NK-92 (cell line): ENCODE measurements around the gene GATC.

Experiments used
- DNase-seq: peaks from one replicate; lab custom pipeline; 2025; ENCODE audit not compliant: unreplicated experiment; lab: John Stamatoyannopoulos, UW

The GATC gene

GRCh38 chr12:120445911-120446843 is at the start of gene GATC, which contains the start of gene TRIAP1:
GATC (plus strand) TSS chr12:120446444; CDS start chr12:120446481, 37 bp downstream.
TRIAP1 (minus strand) TSS chr12:120446384; CDS start chr12:120446372, 12 bp downstream.
- DNase-seq: peak; percentile 61

- DNase-seq: no peak
These were observed 48.3 kb upstream of the GATC start for GRCh38 chr12:120397824-120398540.

DNA sequence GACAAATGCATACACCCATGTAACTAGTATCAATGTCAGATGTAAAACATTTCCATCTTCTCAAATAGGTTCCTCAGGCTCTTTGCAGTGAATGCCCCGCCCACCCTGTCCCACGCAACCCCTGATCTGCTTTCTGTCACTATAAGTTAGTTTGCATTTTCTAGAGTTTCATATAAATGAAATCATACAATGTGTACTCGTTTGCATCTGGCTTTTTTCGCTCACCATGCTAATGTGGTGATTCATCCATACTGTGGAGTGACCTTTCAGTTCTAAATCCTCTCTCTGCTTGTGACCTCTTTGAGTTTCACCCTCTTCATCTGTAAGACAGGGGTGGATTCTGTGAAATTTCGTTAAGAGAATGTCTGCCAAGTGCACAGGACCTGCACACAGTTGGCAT is 46.7 kb upstream of the GATC start:
- no peak for DNase-seq

DNA sequence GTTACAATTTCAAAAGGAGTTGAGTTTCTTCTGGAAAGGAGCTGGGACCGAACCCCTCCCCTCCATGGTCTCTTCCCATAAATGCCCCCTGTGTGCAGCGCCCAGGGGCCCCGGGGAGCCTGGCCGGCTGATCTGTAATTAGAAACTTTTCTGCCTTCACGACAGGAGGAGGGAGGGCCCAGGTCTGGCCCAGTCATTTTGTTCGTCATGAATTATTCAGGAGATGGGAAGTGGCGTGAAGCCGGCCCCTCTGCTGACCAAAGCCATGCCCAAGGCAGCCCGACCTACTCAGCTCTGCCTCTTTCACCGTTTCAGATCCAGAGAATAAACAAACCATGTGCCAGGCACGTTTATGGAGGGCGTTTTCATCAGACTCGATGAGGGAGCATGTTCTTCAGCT is 44.0 kb upstream of the GATC start:
- DNase-seq: no peak

DNA sequence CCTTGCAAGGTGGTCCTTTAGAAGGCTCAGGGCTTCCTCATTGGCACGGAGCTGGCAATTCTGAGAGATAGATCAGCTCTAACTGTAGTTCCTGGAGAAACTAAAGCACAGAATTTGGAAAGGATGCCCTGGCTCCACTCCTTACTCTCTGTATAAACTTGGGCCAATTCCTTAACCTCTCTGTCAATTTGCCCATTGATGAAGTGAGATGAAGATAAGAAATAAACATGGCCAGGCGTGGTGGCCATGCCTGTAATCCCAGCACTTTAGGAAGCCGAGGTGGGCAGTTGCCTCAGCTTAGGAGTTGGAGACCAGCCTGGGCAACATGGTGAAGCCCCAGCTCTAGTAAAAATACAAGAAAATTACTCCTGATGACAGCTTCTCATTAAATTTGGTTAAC is 42.4 kb upstream of the GATC start:
- DNase-seq: no peak

DNA sequence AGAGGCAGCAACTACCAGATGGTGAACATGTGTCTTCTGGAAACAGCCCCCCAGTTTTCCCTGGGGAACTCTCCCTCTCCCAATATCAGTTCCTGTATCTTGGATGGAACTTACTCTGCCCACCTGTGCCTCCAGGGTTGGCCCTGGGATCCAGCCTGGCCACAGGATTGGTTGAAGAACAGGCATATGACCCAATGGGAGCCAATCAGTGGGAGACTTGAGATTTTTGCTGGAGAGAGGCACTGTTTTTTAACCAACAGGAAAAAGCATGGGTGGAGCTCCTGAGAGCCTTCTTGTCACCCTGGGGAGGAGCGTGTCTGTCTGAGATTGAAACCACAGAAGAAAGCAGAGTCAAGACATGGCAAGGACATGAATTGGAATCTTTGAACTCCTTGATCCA is 42.0 kb upstream of the GATC start:
- no peak for DNase-seq

GRCh38 chr12:120406069-120406468 is 40.2 kb upstream of the GATC start:
- DNase-seq: no peak

GRCh38 chr12:120406553-120406952 is 39.7 kb upstream of the GATC start:
- DNase-seq: no peak

DNA sequence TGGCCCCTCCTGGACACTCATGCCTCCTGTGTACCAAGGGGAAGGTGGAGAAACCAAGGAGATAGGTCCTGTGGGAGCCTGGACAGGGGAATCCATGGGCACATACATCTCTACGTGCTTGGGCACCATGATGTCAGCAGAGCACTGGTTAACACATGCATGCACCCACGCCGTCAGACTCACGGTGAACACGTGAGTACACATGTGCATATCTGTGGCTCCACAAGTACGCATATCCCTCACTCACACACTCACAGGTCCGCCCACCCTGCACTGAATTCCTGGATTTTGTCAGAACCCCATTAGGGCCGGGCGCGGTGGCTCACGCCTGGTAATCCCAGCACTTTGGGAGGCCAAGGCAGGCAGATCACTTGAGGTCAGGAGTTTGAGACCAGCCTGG is 37.5 kb upstream of the GATC start:
- no peak for DNase-seq

DNA sequence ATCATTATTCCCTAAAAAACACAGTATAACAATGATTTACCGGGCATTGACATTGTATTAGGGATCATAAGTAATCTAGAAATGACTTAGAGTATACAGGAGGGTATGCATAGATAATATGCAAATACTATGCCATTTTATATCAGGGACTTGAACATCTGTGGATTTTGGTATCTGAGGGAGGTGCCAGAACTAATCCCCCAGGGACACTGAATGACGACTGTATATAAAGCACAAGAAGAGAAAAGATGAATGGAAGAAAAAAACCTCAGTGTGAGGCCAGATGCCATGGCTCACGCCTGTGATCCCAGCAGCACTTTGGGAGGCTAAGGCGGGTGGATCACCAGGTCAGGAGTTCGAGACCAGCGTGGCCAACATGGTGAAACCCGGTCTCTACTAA is 33.8 kb upstream of the GATC start:
- no peak for DNase-seq

- no peak for DNase-seq
These were observed 32.1 kb upstream of the GATC start for GRCh38 chr12:120413901-120414695.

DNA sequence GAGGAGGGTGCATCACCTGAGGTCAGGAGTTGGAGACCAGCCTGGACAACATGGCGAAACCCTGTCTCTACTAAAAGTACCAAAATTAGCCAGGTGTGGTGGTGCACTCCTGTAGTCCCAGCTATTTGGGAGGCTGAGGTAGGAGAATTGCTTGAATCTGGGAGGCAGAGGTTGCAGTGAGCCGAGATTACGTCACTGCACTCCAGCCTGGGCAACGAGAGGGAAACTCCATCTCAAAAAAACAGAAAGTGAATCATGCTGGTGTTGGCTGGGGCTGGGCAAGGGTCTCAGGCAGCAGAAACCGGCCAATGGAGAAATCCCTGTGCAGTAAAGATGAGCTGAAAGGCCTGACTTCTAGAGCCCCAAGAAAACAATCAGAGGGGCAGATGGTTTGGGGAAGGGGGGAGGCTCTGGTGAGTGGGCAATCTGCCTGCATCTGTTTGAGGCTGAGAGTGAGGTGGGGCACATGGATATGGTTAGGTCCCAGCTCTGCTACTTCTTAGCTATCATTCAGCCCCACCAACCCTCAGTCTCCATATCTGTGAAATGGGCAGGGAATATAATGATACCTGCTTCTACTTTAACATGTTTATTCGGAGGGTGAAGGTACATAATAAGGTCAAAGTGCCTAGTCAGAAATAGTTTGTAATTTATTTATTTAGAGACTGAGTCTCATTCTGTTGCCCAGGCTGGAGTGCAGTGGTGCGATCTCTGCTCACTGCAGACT is 29.6 kb upstream of the GATC start:
- DNase-seq: no peak

- DNase-seq: no peak
These were observed 28.2 kb upstream of the GATC start for GRCh38 chr12:120417917-120418580.

- DNase-seq: no peak
These were observed 24.5 kb upstream of the GATC start for GRCh38 chr12:120421701-120422100.

DNA sequence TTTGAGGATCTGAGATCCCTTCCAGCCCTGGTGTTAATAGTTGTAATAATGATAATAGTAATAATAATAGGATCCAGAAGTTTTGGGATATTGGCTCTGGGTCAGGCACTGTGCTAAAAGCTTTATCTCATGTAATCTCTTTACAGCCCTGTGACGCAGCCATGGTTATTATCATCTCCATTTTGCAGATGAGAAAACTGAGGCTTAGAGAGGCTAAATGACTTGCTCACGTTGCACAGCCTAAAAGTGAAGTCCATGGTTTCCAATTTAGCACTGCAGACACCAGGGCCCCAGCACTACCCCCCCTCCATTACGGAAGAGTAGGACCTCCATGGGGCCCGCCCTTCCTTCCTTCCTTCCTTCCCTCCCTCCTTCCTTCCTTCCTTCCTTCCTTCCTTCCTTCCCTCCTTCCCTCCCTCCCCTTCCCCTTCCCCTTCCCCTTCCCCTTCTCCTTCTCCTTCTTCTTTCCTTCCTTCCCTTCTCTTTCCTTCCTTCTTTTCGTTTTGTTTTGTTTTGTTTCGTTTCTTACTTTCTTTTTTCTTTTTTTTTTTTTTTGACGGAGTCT is 23.3 kb upstream of the GATC start:
- DNase-seq: no peak

- DNase-seq: no peak
These were observed 20.4 kb upstream of the GATC start for GRCh38 chr12:120425797-120426196.

- DNase-seq: no peak
These were observed 17.5 kb upstream of the GATC start for GRCh38 chr12:120428597-120429229.

GRCh38 chr12:120429368-120429767 is 16.9 kb upstream of the GATC start:
- DNase-seq: no peak

DNA sequence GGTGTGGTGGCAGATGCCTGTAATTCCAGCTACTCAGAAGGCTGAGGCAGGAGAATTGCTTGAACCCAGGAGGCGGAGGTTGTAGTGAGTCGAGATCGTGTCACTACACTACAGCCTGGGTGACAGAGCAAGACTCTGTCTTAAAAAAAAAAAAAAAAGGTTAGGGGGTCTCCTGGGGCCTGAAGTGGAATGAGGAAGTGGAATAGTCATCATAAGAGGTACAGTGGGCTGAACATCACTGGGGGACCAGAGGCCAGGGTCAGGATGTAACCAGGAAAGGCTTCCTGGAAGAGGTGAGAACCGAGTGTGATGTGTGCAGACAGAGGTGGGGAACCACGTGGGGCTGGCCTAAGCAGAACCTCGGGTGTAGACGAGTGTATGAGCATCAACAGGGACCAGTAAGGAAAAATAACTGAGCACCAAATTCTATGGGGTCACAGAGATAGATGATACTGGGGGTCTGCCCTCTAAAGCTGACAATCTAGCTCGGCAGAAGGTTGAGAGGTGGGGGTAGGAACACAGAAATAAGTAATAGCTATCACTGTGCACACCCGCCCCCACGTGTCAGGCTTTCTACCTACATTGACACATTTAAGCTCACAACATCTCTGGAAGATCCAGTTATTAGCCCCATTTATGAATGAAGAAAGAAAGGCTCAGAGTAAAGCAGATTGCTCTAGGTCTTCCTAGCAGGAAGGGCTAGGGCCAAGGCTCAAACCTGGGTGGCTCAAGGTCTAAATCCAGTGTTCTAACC is 13.3 kb upstream of the GATC start:
- DNase-seq: no peak
